H9 (cell line): ENCODE data around the gene DHDDS. TPM values are rescaled to one million over a fixed set of nuclear protein-coding genes. Genes with fewer than 3 reads are reported as not detected.
A peak's percentile ranks its signal among the peaks of the same experiment; 100 is the strongest.

Experiments used
- DNase-seq: peaks from one replicate; pipeline ENCODE4 v3.0.0-alpha.2; 2017
- H2AFZ ChIP-seq: one replicate; pipeline ENCODE4 v1.6.1; 2013; ENCODE audit warnings: mild to moderate bottlenecking, low read length, control low read depth, moderate library complexity
- H2AK5ac ChIP-seq: 2 replicates; pipeline ENCODE4 v1.6.1; 2013; ENCODE audit warnings: low read length, control low read depth, mixed read lengths; ENCODE audit not compliant: insufficient read length
- H2BK120ac ChIP-seq: one replicate; pipeline ENCODE4 v1.6.1; 2013; ENCODE audit warnings: low read depth, mild to moderate bottlenecking, low read length, control low read depth, inconsistent platforms; ENCODE audit not compliant: poor library complexity, severe bottlenecking
- H2BK12ac ChIP-seq: 2 replicates; pipeline ENCODE4 v1.6.1; 2013; ENCODE audit warnings: low read length, control low read depth, mixed read lengths, low read depth; ENCODE audit not compliant: insufficient read length
- H2BK15ac ChIP-seq: 2 replicates; pipeline ENCODE4 v1.6.1; 2013; ENCODE audit warnings: low read depth, low read length, control low read depth
- H2BK20ac ChIP-seq: one replicate; pipeline ENCODE4 v1.6.1; 2013; ENCODE audit warnings: low read depth, mild to moderate bottlenecking, low read length, control low read depth, inconsistent platforms; ENCODE audit not compliant: poor library complexity, severe bottlenecking
- H2BK5ac ChIP-seq: 2 replicates; pipeline ENCODE4 v1.6.1; 2013; ENCODE audit warnings: low read length, control low read depth, mixed read lengths; ENCODE audit not compliant: insufficient read length
- H3K14ac ChIP-seq: 2 replicates; pipeline ENCODE4 v1.6.1; 2013; ENCODE audit warnings: low read length, control low read depth; ENCODE audit not compliant: insufficient read depth
- H3K18ac ChIP-seq: 2 replicates; pipeline ENCODE4 v1.6.1; 2013; ENCODE audit warnings: low read depth, mild to moderate bottlenecking, mixed read lengths, low read length, control low read depth; ENCODE audit not compliant: insufficient read length
- H3K23ac ChIP-seq: 2 replicates; pipeline ENCODE4 v1.6.1; 2013; ENCODE audit warnings: low read length, control low read depth, mixed read lengths, low read depth; ENCODE audit not compliant: insufficient read length
- H3K23me2 ChIP-seq: 2 replicates; pipeline ENCODE4 v1.6.1; 2013; ENCODE audit warnings: low read depth, mild to moderate bottlenecking, mixed read lengths, low read length, control low read depth; ENCODE audit not compliant: insufficient read length, poor library complexity, severe bottlenecking
- H3K27ac ChIP-seq: 2 replicates; pipeline ENCODE4 v1.5.1; 2013; ENCODE audit warnings: low read length, control low read depth, mixed read lengths, low read depth; ENCODE audit not compliant: insufficient read length
- H3K27me3 ChIP-seq: 2 replicates; pipeline ENCODE4 v1.6.1; 2013; ENCODE audit warnings: low read length, control low read depth, inconsistent platforms; ENCODE audit not compliant: insufficient read depth
- H3K4ac ChIP-seq: 2 replicates; pipeline ENCODE4 v1.6.1; 2013; ENCODE audit warnings: low read depth, mild to moderate bottlenecking, control low read depth, inconsistent platforms, low read length, moderate library complexity
- H3K4me1 ChIP-seq: 2 replicates; pipeline ENCODE4 v1.6.1; 2013; ENCODE audit warnings: low read length, control low read depth, inconsistent platforms; ENCODE audit not compliant: insufficient read depth
- H3K4me2 ChIP-seq: 2 replicates; pipeline ENCODE4 v1.6.1; 2013; ENCODE audit warnings: low read length, control low read depth, mixed read lengths; ENCODE audit not compliant: insufficient read length, insufficient read depth
- H3K56ac ChIP-seq: 2 replicates; pipeline ENCODE4 v1.6.1; 2013; ENCODE audit warnings: low read depth, mild to moderate bottlenecking, mixed read lengths, low read length, control low read depth; ENCODE audit not compliant: insufficient read length
- H3K79me1 ChIP-seq: 2 replicates; pipeline ENCODE4 v1.6.1; 2013; ENCODE audit warnings: low read depth, mild to moderate bottlenecking, moderate library complexity, low read length, control low read depth, inconsistent platforms; ENCODE audit not compliant: insufficient read depth, poor library complexity, severe bottlenecking
- H3K79me2 ChIP-seq: 2 replicates; pipeline ENCODE4 v1.6.1; 2013; ENCODE audit warnings: low read length, control low read depth, inconsistent platforms; ENCODE audit not compliant: insufficient read depth
- H3K9ac ChIP-seq: 2 replicates; pipeline ENCODE4 v1.6.1; 2013; ENCODE audit warnings: low read length, control low read depth, mixed read lengths; ENCODE audit not compliant: insufficient read length; ENCODE audit errors: extremely low read depth
- H3K9me3 ChIP-seq: one replicate; pipeline ENCODE4 v1.6.1; 2013; ENCODE audit warnings: low read depth, low read length, inconsistent platforms; ENCODE audit not compliant: control insufficient read depth
- H3T11ph ChIP-seq: one replicate; pipeline ENCODE4 v1.6.1; 2013; ENCODE audit warnings: mild to moderate bottlenecking, low read length, control low read depth, inconsistent platforms
- H4K20me1 ChIP-seq: one replicate; pipeline ENCODE4 v1.6.1; 2013; ENCODE audit not compliant: control insufficient read depth, insufficient read length, insufficient read depth
- H4K5ac ChIP-seq: 2 replicates; pipeline ENCODE4 v1.6.1; 2013; ENCODE audit warnings: low read depth, mild to moderate bottlenecking, mixed read lengths, low read length, control low read depth; ENCODE audit not compliant: insufficient read length
- H4K8ac ChIP-seq: replicated peaks from 2 replicates; pipeline ENCODE4 v1.6.1; 2013; ENCODE audit warnings: low read length, control low read depth, mixed read lengths, low read depth; ENCODE audit not compliant: insufficient read length
- H4K91ac ChIP-seq: 2 replicates; pipeline ENCODE4 v1.6.1; 2013; ENCODE audit warnings: low read depth, mild to moderate bottlenecking, moderate library complexity, mixed read lengths, low read length, control low read depth; ENCODE audit not compliant: insufficient read length
- H3K27ac Mint-ChIP-seq, 3 experiments: 2 replicates in 2 of 3; 3 replicates in 1 of 3; pipeline ENCODE4 v1.8.0; 2020 to 2021; ENCODE audit warnings: mixed read lengths in 3 of 3, mild to moderate bottlenecking in 1 of 3, moderate library complexity in 1 of 3
- H3K27me3 Mint-ChIP-seq: 2 replicates; pipeline ENCODE4 v1.8.0; 2021; ENCODE audit warnings: low read depth, mild to moderate bottlenecking, moderate library complexity, mixed read lengths
- H3K36me3 Mint-ChIP-seq, 3 experiments: 2 replicates in 2 of 3; 3 replicates in 1 of 3; pipeline ENCODE4 v1.8.0; 2020 to 2021; ENCODE audit warnings: low read depth in 3 of 3, mixed read lengths in 3 of 3; ENCODE audit not compliant: insufficient read depth in 1 of 3
- H3K4me1 Mint-ChIP-seq, 2 experiments: 2 replicates each; pipeline ENCODE4 v1.8.0; 2020; ENCODE audit warnings: mixed read lengths in 2 of 2
- H3K4me3 Mint-ChIP-seq, 2 experiments: 2 replicates in 1 of 2; 3 replicates in 1 of 2; pipeline ENCODE4 v1.8.0; 2020 to 2021; ENCODE audit warnings: mild to moderate bottlenecking in 2 of 2, mixed read lengths in 2 of 2, moderate library complexity in 1 of 2
- H3K9me3 Mint-ChIP-seq, 2 experiments: 2 replicates in 1 of 2; 3 replicates in 1 of 2; pipeline ENCODE4 v1.8.0; 2020; ENCODE audit warnings: mild to moderate bottlenecking in 2 of 2, mixed read lengths in 2 of 2, moderate library complexity in 1 of 2
- WGBS: extraction: QIAGEN DNeasy Blood & Tissue Kit; methylation state at CpG from one replicate; pipeline ENCODE4 v1.1.7; 2013; ENCODE audit warnings: missing lambda C conversion rate, low lambda C conversion rate, mixed read lengths; ENCODE audit not compliant: insufficient read length; ENCODE audit errors: extremely low coverage; 5-methylcytosine and 5-hydroxymethylcytosine counted together
- total RNA-seq: library from RNA; stranded (reverse); gene quantifications from 2 replicates; pipeline ENCODE4 v1.2.1, GENCODE V29; 2021
- TF ChIP-seq, protein P1 (sequence below): fragments of 200-600 bp; sonication (generic); conservative IDR thresholded peaks from 3 replicates; pipeline ENCODE4 v1.8.0; 2021; ENCODE audit warnings: antibody characterized with exemption, mild to moderate bottlenecking

The DHDDS gene
- total RNA-seq, 1 experiment from 2014 or later: 61.2 TPM

GRCh38 chr1:26469558-26469957 is 37.4 kb downstream of the DHDDS start:
- no CpG with 5 or more reads among the region's 5 CpGs for WGBS
- Mint-ChIP-seq H3K36me3 (peaks cover 33 to 72% (median 63%) of the 10 kb centered on the region in 3 experiments), H3K27ac (peak overlapping the region in 2 of 3 experiments; percentile 39 to 74; a peak in 3 of 7 replicates), H3K4me3 (0 out of 5 replicates have a peak overlapping the region, but pooled peaks of 1 of the 2 experiments have one; percentile 90), H3K27me3 (no peaks in the 10 kb centered on the region; the same call in 1 of the 2 replicates), H3K9me3 (no peaks in the 10 kb centered on the region), H3K4me1 (peaks cover 31 to 35% of the 10 kb centered on the region in 2 experiments)
- Histone ChIP-seq H3K23me2 (peaks cover 10% of the 10 kb centered on the region), H2BK120ac (no peak overlapping the region), H2BK20ac (no peak overlapping the region), H3K79me1 (no peaks in the 10 kb centered on the region), H3K14ac (no peak overlapping the region), H2BK12ac (no peak overlapping the region), H4K5ac (no peak overlapping the region), H3K27ac (no peak overlapping the region), H4K20me1 (no peaks in the 10 kb centered on the region), H3K23ac (no peak overlapping the region), H3T11ph (no peak overlapping the region), H3K4me2 (no peak overlapping the region), H2AFZ (no peak overlapping the region), H4K91ac (no peak overlapping the region), H3K9me3 (no peaks in the 10 kb centered on the region), H3K79me2 (peaks cover 4% of the 10 kb centered on the region; the same call in 1 of the 2 replicates), H2BK15ac (no peak overlapping the region), H3K9ac (no peak overlapping the region), H2AK5ac (no peak overlapping the region), H3K4me1 (no peaks in the 10 kb centered on the region; the same call in 1 of the 2 replicates), H3K27me3 (no peaks in the 10 kb centered on the region), H3K18ac (no peak overlapping the region), H3K56ac (no peak overlapping the region), H2BK5ac (no peak overlapping the region), H4K8ac (no peak overlapping the region), H3K4ac (no peak overlapping the region)
- no peak for DNase-seq
- TF ChIP-seq, protein P1, sequence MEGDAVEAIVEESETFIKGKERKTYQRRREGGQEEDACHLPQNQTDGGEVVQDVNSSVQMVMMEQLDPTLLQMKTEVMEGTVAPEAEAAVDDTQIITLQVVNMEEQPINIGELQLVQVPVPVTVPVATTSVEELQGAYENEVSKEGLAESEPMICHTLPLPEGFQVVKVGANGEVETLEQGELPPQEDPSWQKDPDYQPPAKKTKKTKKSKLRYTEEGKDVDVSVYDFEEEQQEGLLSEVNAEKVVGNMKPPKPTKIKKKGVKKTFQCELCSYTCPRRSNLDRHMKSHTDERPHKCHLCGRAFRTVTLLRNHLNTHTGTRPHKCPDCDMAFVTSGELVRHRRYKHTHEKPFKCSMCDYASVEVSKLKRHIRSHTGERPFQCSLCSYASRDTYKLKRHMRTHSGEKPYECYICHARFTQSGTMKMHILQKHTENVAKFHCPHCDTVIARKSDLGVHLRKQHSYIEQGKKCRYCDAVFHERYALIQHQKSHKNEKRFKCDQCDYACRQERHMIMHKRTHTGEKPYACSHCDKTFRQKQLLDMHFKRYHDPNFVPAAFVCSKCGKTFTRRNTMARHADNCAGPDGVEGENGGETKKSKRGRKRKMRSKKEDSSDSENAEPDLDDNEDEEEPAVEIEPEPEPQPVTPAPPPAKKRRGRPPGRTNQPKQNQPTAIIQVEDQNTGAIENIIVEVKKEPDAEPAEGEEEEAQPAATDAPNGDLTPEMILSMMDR: no peak
